ENCODE data around the gene MGLL.

GRCh38 chr3:127674101-127674721 is 148.1 kb downstream of the MGLL start:
- no peak for TF ChIP-seq POLR2AphosphoS5 (IDR thresholded peaks at IDR 0.05; ENCODE audit: borderline replicate concordance, low read depth, low read length)
- no peak for TF ChIP-seq EZH2 (IDR thresholded peaks at IDR 0.05)
- TF ChIP-seq FOXP2 (optimal IDR thresholded peaks at IDR 0.05; ENCODE audit: control extremely low read depth, extremely low read length, insufficient read depth) = no peak

Measured in SK-N-MC (cell line).